Duodenal mucosa (tissue), 2 donors: ENCODE results near the gene NTRK2.
A peak's percentile ranks its signal among the peaks of the same experiment; 100 is the strongest.

Experiments used
- H3K27ac ChIP-seq: one replicate; pipeline ENCODE4 v1.7.0; 2013; ENCODE audit warnings: low read depth, low read length
- H3K27me3 ChIP-seq, 2 donors: one replicate each; pipeline ENCODE4 v1.7.0; 2013; ENCODE audit warnings: low read length in 2 of 2, control low read depth in 1 of 2; ENCODE audit not compliant: insufficient read depth in 2 of 2, control insufficient read depth in 1 of 2
- H3K36me3 ChIP-seq, 2 donors: one replicate each; pipeline ENCODE4 v1.7.0; 2013; ENCODE audit warnings: low read length in 2 of 2, control low read depth in 1 of 2; ENCODE audit not compliant: insufficient read depth in 2 of 2, control insufficient read depth in 1 of 2
- H3K4me1 ChIP-seq, 2 donors: one replicate each; pipeline ENCODE4 v1.7.0; 2013; ENCODE audit warnings: low read length in 2 of 2, control low read depth in 1 of 2; ENCODE audit not compliant: insufficient read depth in 2 of 2, control insufficient read depth in 1 of 2
- H3K4me3 ChIP-seq, 2 donors: one replicate each; pipeline ENCODE4 v1.7.0; 2013; ENCODE audit warnings: low read length in 2 of 2, low read depth in 1 of 2
- H3K9ac ChIP-seq, 2 donors: one replicate each; pipeline ENCODE4 v1.7.0; 2013; ENCODE audit warnings: low read length in 2 of 2, low read depth in 1 of 2
- H3K9me3 ChIP-seq, 2 donors: one replicate each; pipeline ENCODE4 v1.7.0; 2013; ENCODE audit warnings: low read length in 2 of 2, control low read depth in 1 of 2; ENCODE audit not compliant: control insufficient read depth in 1 of 2

NTRK2 gene

DNA sequence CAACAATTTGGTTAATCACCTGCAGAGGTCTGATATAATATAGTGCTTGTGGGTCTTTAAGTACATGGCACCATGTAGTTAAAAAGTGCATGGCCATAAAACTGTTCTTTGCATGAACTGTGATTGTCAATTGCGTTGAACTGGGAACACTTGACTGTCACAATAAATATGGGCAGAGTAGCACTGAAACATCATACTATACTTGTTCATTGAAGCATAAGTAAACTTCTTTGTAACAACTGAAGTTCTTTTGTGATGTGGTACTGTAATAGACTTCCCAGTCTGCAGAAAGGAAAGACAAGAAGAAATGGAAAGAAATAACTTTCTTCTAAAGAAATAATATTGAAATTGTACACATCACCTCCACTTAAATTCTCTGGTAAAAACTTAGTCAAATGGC, 9.8 kb upstream of the NTRK2 start:
- Histone ChIP-seq H3K4me3 (no peak overlapping the region), H3K36me3 (no peaks in the 10 kb centered on the region), H3K4me1 (no peaks in the 10 kb centered on the region), H3K27ac (no peak overlapping the region), H3K9me3 (no peaks in the 10 kb centered on the region), H3K9ac (no peak overlapping the region), H3K27me3 (no peaks in the 10 kb centered on the region)

DNA sequence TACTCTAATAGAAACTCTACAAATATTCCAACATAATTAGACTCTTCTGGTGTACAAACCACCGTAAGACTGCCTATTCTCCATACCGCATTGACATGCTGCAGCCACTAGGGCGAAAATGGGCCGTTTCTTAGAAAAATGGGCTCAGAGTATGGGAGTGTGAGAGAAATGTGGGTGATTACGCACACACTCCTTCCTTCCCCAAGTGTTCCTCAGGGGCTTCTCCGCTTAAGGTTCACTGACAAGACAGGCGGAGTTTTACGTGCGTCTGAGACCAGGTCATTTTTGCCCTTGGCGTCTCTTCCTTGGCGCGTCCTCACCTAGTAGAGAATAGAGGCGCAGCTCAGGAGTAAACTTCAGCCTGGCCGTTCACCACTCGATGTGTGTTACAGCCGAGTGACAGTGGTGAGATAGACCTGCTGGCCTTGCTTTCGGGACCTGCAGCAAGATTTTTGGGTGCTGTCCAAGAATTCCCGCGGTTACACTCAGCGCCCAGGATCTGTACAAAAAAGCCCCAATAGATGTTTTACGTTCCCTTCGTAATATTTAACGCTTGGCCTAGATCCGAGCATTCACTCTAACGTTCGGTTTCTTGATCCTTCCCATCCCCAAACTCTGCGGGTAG, 1.8 kb upstream of the NTRK2 start:
- Histone ChIP-seq H3K9ac (no peak overlapping the region), H3K4me1 (peaks cover 10 to 13% of the 10 kb centered on the region in 2 donors), H3K27ac (no peak overlapping the region), H3K4me3 (peak overlapping the region in 1 of 2 donors; percentile 10), H3K9me3 (no peaks in the 10 kb centered on the region), H3K27me3 (peaks cover 34 to 46% of the 10 kb centered on the region in 2 donors), H3K36me3 (no peaks in the 10 kb centered on the region)

DNA sequence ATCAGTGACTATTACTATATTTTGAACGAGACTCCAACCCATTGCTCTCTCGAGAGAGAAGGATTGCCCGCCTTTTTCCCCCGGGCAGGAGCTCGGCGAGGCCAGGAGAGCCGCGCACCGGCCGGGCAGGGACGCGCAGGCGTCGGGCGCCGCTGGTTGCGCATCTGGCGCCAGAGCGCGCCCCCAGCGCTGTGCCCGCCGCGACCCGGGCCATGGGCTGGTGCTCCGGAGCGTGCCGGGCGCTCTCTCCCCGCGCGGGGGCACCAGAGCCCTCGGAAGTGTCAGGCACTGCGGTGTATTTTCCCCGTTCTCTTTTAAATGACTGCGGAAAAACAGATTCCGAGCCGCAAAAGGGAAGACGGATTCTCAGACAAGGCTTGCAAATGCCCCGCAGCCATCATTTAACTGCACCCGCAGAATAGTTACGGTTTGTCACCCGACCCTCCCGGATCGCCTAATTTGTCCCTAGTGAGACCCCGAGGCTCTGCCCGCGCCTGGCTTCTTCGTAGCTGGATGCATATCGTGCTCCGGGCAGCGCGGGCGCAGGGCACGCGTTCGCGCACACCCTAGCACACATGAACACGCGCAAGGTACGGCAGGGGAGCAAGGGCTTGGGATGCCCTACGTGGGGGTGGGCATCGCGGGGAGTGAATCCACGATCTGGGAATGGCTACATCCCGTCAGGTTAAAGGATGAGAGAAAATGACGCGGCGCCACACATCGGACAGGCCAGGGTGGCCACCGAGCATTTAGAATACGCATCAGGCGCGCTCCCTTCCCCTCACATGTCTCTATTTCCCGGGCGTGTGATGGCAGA, 1.1 kb upstream of the NTRK2 start:
- no peaks in the 10 kb centered on the region for H3K36me3 ChIP-seq
- H3K27me3 ChIP-seq: peaks cover 34 to 46% of the 10 kb centered on the region in 2 donors
- no peak overlapping the region for H3K27ac ChIP-seq
- H3K4me1 ChIP-seq: peaks cover 10 to 13% of the 10 kb centered on the region in 2 donors
- H3K4me3 ChIP-seq: peak overlapping the region; percentile 30 to 32
- no peak overlapping the region for H3K9ac ChIP-seq
- H3K9me3 ChIP-seq: no peaks in the 10 kb centered on the region

DNA sequence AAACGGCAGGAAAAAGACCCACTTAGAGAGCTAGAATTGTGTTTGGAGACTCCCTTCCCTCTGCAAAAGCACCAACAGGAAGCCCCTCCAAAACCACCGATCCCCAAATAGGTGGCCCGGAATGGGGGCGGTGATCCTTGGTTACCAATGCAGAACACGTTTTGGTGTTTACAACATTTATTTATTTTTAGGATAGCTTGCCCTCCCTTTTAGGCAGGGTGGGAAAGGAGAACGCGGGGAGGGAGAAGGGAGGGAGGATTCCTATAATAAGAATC, 579 bp upstream of the NTRK2 start:
- H3K36me3 ChIP-seq: no peaks in the 10 kb centered on the region
- H3K27me3 ChIP-seq: peaks cover 34 to 46% of the 10 kb centered on the region in 2 donors
- no peak overlapping the region for H3K9ac ChIP-seq
- H3K4me3 ChIP-seq: peak overlapping the region; percentile 30 to 32
- H3K27ac ChIP-seq: no peak overlapping the region
- H3K4me1 ChIP-seq: peaks cover 10 to 13% of the 10 kb centered on the region in 2 donors
- H3K9me3 ChIP-seq: no peaks in the 10 kb centered on the region

- Histone ChIP-seq H3K27me3 (peaks cover 34 to 50% of the 10 kb centered on the region in 2 donors), H3K4me3 (no peak overlapping the region), H3K4me1 (peaks cover 10 to 13% of the 10 kb centered on the region in 2 donors), H3K9ac (no peak overlapping the region), H3K36me3 (no peaks in the 10 kb centered on the region), H3K9me3 (no peaks in the 10 kb centered on the region), H3K27ac (no peak overlapping the region)
Measured at GRCh38 chr9:84670138-84671041, 861 bp downstream of the NTRK2 start.

GRCh38 chr9:84671586-84672521, 2.3 kb downstream of the NTRK2 start:
- Histone ChIP-seq H3K4me1 (peaks cover 10 to 13% of the 10 kb centered on the region in 2 donors), H3K9me3 (no peaks in the 10 kb centered on the region), H3K27ac (no peak overlapping the region), H3K27me3 (peaks cover 34 to 45% of the 10 kb centered on the region in 2 donors), H3K4me3 (no peak overlapping the region), H3K36me3 (no peaks in the 10 kb centered on the region), H3K9ac (no peak overlapping the region)

- H3K4me1 ChIP-seq: peaks cover 0 to 7% of the 10 kb centered on the region in 2 donors
- H3K36me3 ChIP-seq: no peaks in the 10 kb centered on the region
- H3K27ac ChIP-seq: no peak overlapping the region
- H3K4me3 ChIP-seq: no peak overlapping the region
- H3K27me3 ChIP-seq: peaks cover 23 to 36% of the 10 kb centered on the region in 2 donors
- no peak overlapping the region for H3K9ac ChIP-seq
- no peaks in the 10 kb centered on the region for H3K9me3 ChIP-seq
Measured at GRCh38 chr9:84673806-84674205, 4.3 kb downstream of the NTRK2 start.

- no peaks in the 10 kb centered on the region for H3K4me1 ChIP-seq
- H3K36me3 ChIP-seq: no peaks in the 10 kb centered on the region
- H3K27me3 ChIP-seq: peaks cover 0 to 6% of the 10 kb centered on the region in 2 donors
- no peak overlapping the region for H3K4me3 ChIP-seq
- no peak overlapping the region for H3K9ac ChIP-seq
- no peaks in the 10 kb centered on the region for H3K9me3 ChIP-seq
- no peak overlapping the region for H3K27ac ChIP-seq
Measured at GRCh38 chr9:84677080-84677479, 7.6 kb downstream of the NTRK2 start.

DNA sequence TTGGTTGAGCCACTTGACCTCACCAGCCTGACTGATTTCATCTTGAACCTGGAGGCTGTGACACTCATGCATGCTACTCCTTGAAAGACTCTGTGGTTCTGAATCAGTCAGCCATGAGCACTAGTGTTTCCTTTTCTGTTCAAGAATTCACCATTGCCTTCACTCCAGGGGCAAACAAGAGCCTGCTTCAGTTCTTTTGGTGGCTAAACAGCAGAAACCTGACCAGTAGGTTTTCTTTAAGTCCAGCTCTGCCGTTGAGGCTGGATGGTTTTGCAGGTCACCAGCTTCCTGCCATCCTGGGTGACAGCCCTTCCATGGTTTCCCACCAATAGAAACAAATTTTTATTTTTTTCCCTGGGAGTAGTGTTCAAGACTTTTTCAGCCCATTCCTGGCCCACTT, 10.0 kb downstream of the NTRK2 start:
- H3K36me3 ChIP-seq: no peaks in the 10 kb centered on the region
- no peak overlapping the region for H3K4me3 ChIP-seq
- no peak overlapping the region for H3K27ac ChIP-seq
- H3K9me3 ChIP-seq: no peaks in the 10 kb centered on the region
- H3K27me3 ChIP-seq: peaks cover 0 to 2% of the 10 kb centered on the region in 2 donors
- no peak overlapping the region for H3K9ac ChIP-seq
- H3K4me1 ChIP-seq: no peaks in the 10 kb centered on the region
